Measurements from ENCODE around the gene FARP1. TPM values are rescaled to one million over a fixed set of nuclear protein-coding genes. Genes with fewer than 3 reads are reported as not detected.
A peak's percentile ranks its signal among the peaks of the same experiment; 100 is the strongest.

Gene FARP1
- total and polyA plus RNA-seq, 2 of the 8 experiments (the other 6 are each of a cell fraction or from before 2014, with no cell fraction given): 24.7 to 104 TPM

DNA sequence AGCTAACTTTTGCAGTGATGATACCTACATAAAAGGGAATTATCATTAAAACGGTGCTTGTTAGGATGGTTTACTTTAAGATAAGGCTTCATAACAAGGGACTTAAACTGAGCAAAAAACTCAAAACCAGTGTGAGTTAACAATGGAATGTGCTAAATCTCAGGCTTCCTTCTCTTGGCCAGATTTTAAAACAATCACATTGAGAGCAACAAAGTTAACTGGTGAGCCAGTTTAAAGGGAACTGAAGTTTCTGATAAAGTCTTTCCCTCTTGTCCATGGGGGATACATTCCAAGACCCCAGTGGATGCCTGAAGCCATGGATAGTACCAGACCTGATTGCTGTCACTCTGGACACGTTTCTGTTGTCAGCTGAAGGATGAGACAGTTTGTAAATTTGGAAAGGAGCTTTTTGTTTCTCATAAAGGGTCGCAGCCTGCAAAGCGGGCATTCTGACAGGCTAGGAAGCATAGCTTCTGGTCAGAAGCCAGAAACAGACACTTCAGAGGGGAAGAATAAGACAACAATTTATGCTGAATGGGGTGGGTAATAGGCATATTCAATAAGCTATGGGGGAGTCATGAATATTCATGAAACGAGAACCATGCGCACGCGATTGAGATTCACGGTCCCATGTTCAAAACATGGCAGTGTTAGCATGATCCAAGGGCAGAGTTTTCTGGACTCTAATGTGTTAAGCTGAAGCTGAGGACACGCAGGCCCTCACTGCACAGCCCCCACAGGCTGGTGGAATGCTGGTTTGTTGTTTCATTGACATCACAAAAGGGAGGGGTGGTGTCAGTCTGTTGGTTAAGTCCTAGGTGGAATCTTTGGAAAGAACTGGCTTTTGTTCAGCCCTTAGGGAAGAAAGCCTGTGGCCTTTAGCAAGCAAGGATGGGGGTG lies 184.7 kb downstream of the FARP1 start (continued):
- TF ChIP-seq RBBP5 (IDR thresholded peaks at IDR 0.05; ENCODE audit: borderline replicate concordance, low read depth, low read length) (peak; percentile 58; the same call in 1 of the 2 replicates), ASH2L (IDR thresholded peaks at IDR 0.05; ENCODE audit: low read length) (peak; percentile 26), RFX5 (IDR thresholded peaks at IDR 0.05; ENCODE audit: borderline replicate concordance, low read depth, low read length) (no peak), SAP30 (IDR thresholded peaks at IDR 0.05; ENCODE audit: insufficient read depth, insufficient replicate concordance, low read length) (peak; percentile 23), JUN (IDR thresholded peaks at IDR 0.05; ENCODE audit: low read depth, low read length) (no peak), RAD21 (IDR thresholded peaks at IDR 0.05 in 1 of 2, conservative IDR thresholded peaks at IDR 0.05 in 1 of 2; ENCODE audit: low read depth in 2 of 2, low read length in 2 of 2) (0 out of 4 replicates have a peak, but pooled peaks of 1 of the 2 experiments have one; percentile 11), CEBPB (IDR thresholded peaks at IDR 0.05; ENCODE audit: low read depth, low read length) (0 out of 2 replicates have a peak, but pooled peaks have one; percentile 1), CTBP2 (IDR thresholded peaks at IDR 0.05; ENCODE audit: borderline replicate concordance, insufficient read depth, insufficient read length, low read length) (peak; percentile 27), SP1 (IDR thresholded peaks at IDR 0.05; ENCODE audit: low read depth, low read length) (peak; percentile 43; the same call in 1 of the 2 replicates), TBP (IDR thresholded peaks at IDR 0.05; ENCODE audit: low read depth, low read length) (0 out of 2 replicates have a peak, but pooled peaks have one; percentile 34), CHD1 (IDR thresholded peaks at IDR 0.05; ENCODE audit: low read depth, low read length) (no peak), SRF (IDR thresholded peaks at IDR 0.05; ENCODE audit: low read depth, low read length) (no peak)
- TF ChIP-seq, protein P1, sequence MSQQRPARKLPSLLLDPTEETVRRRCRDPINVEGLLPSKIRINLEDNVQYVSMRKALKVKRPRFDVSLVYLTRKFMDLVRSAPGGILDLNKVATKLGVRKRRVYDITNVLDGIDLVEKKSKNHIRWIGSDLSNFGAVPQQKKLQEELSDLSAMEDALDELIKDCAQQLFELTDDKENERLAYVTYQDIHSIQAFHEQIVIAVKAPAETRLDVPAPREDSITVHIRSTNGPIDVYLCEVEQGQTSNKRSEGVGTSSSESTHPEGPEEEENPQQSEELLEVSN (IDR thresholded peaks at IDR 0.05): no peak
- TF ChIP-seq, protein P2, sequence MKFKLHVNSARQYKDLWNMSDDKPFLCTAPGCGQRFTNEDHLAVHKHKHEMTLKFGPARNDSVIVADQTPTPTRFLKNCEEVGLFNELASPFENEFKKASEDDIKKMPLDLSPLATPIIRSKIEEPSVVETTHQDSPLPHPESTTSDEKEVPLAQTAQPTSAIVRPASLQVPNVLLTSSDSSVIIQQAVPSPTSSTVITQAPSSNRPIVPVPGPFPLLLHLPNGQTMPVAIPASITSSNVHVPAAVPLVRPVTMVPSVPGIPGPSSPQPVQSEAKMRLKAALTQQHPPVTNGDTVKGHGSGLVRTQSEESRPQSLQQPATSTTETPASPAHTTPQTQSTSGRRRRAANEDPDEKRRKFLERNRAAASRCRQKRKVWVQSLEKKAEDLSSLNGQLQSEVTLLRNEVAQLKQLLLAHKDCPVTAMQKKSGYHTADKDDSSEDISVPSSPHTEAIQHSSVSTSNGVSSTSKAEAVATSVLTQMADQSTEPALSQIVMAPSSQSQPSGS (IDR thresholded peaks at IDR 0.05; ENCODE audit: low read length): no peak

Data from H1 (cell line).